GM12801 (cell line): ENCODE data around the gene MAP3K12.

Experiments
- TF ChIP-seq, protein P1 (sequence below): IDR thresholded peaks from one replicate; pipeline ENCODE4 v1.5.1; 2011; ENCODE audit warnings: control low read depth; ENCODE audit not compliant: insufficient read length; ENCODE audit errors: extremely low read depth

MAP3K12 gene

DNA sequence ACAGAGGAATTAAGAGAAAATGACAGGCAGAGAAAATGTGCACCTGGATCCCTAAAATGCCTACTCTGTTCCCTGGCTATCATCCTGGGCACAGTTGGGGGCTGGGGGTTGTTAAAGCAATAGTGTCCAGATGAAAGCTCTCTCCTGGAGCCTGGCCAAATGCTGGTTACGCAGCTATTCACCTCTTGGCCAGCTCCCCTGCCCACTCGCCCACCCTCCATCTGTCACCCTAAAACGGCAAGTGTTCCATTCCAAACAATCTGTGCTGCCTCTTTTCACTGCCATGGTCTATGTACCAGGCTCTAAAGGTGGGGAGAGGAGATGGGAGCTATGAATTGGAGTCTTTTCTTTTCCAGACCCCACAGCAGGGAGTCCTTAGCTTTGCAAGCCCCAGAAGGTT lies 32.8 kb upstream of the MAP3K12 start:
- TF ChIP-seq, protein P1, sequence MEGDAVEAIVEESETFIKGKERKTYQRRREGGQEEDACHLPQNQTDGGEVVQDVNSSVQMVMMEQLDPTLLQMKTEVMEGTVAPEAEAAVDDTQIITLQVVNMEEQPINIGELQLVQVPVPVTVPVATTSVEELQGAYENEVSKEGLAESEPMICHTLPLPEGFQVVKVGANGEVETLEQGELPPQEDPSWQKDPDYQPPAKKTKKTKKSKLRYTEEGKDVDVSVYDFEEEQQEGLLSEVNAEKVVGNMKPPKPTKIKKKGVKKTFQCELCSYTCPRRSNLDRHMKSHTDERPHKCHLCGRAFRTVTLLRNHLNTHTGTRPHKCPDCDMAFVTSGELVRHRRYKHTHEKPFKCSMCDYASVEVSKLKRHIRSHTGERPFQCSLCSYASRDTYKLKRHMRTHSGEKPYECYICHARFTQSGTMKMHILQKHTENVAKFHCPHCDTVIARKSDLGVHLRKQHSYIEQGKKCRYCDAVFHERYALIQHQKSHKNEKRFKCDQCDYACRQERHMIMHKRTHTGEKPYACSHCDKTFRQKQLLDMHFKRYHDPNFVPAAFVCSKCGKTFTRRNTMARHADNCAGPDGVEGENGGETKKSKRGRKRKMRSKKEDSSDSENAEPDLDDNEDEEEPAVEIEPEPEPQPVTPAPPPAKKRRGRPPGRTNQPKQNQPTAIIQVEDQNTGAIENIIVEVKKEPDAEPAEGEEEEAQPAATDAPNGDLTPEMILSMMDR: no peak

DNA sequence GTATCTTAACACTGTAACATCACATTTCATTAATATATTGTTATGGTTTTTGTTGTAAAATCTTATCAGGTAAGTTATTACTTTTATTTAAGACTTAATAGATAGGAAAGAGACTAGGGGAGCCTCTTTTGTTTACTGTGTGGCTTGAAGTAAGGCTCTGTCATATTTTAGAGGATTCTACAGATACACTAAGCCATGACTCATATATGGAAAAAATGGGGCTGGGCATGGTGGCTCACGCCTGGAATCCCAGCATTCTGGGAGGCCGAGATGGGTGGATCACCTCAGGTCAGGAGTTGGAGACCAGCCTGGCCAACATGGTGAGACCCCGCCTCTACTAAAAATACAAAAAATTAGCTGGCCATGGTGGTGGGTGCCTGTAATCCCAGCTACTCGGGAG lies 31.7 kb upstream of the MAP3K12 start:
- TF ChIP-seq, protein P1: no peak

DNA sequence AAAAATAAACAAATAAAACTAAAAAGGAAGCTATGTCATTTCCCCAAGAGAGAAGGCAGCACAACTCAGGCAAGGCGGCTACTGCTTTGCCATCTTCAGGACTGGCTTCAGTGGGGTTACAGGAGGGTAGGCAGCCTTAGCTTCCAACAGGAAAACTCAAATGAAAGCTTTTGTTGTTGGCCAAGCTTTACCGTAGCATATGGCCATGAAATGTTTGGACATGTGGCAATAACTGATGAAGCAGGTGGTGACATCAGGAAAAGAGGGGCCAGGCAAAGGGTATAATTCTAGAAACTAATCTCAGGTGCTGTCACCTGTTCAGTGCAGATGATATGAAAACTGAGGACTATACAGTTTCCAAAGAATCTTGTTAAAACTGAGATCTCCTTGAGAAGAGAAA lies 30.8 kb upstream of the MAP3K12 start:
- TF ChIP-seq, protein P1: no peak

DNA sequence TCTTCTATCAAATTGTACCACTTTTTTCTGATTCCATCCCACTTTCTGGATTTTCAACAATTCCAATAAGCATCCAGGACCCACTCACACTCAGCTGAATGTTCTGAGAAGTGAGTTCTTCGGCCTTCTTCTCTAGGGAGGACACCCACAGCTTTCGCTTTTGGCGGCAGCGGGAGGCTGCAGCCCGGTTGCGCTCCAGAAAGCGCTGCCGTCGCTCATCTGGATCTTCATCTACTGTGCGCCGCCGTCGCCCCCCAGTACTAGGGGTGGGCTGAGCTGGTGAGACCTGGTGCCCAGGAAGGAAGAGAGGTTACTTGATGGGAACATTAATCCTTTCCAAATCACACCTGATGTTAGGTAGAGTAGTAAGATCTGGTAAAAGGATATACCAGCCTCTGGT lies 25.2 kb upstream of the MAP3K12 start:
- TF ChIP-seq, protein P1: no peak

DNA sequence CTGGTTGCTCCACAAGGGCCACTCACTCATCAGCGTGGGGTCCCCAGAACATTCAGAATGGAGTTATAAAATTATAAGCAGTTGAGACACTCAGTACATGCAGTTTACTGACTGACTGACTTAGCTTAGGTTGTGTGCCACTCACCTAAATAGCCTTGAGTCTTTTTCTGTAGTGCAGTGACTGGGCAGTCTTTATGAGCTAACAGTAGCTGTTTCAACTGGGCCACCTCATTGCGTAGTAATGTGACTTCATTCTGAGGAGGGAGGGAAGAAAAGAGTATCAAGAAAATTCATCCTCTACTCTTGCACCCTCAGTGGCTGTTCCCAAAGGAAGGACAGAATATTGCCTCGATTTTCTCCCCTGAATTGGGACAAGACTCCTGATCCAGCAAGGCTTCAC lies 23.9 kb upstream of the MAP3K12 start:
- TF ChIP-seq, protein P1: no peak

DNA sequence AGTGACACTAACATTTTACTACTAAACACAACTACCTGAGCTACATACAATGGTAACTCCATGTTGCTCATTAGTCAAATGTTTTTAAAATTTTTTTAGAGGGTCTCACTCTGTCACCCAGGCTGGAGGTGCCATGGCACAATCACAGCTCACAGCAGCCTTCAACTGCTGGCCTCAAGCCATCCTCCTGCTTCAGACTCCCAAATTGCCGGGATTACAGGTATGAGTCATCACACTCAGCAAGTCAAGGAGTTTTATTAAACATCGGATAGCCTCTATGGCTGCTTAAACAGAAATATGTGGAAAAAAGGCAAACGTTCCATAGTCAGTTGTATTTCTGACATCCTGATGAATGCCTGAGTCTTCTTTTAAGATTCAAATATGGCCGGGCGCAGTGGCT lies 19.1 kb upstream of the MAP3K12 start:
- TF ChIP-seq, protein P1: no peak

DNA sequence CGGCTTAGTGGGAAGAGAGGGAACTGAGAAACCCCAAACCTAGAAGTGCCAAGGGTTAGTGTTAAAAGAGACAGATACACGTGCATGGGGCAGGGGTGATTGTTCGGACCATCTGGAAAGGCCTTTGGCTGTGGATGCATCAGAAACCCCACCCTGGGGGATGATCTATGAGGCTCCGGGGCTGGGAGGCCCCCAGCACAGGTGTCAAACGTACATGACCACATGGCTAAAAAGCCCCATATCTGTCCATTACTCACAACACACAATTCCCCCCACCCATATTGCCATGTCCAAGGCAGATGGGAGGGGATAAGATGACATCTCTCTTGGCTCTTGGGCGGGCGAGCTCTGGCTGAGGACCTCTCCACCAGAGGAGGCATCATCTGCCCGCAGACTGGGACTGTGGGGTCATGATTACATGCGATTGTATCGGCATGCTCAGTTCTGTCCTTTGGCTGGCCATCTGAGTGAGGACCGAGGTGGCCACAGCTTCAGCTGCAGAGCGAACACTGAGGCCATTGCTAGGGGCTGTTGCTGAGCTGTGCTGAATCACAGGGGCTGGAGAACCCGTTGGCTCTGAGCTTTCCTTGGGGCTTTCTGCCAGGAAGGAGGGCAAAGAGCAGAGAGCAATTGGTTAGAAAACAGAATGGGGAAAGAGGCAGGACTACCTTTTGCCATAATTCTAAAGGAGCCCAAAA lies 17.6 kb upstream of the MAP3K12 start:
- TF ChIP-seq, protein P1: no peak

DNA sequence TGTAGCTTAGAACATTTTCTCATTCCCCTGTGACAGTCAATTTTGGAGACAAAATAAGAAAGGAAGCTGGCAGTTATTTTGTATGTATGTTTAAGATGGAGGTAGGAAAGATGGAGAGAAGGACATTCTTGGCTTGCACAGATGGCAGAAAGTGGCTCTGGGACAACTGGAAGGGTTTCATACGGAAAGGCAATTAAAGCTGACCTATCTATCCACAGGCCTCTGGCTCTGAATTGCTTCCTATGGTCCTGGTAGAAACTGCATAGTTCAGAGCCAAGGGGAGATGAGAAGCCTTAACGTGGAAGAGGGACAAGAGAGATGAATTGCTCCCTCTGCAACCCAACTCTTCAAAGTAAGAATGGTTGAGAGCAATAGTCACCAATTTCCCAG lies 16.0 kb upstream of the MAP3K12 start:
- TF ChIP-seq, protein P1: no peak
